Fibroblast of pulmonary artery (primary cell): Measurements from ENCODE around the gene RORC.
A peak's percentile ranks its signal among the peaks of the same experiment; 100 is the strongest.
"Not testable (repeated sequence)": the region's sequence is repeated elsewhere in the genome, so short reads cannot be mapped to it uniquely, and the experiment has no call there.

ENCODE experiments used
- DNase-seq: peaks from one replicate; pipeline ENCODE4 v3.0.0-alpha.2; 2010; ENCODE audit warnings: low read depth
- H3K4me3 ChIP-seq: replicated peaks from 2 replicates; pipeline ENCODE4 v1.5.1; 2011; ENCODE audit warnings: low read depth, mild to moderate bottlenecking, control low read depth, low read length, moderate library complexity
- TF ChIP-seq, protein P1 (sequence below): IDR thresholded peaks from 2 replicates; pipeline ENCODE4 v1.5.1; 2011; ENCODE audit warnings: mild to moderate bottlenecking, control low read depth, low read length, inconsistent platforms; ENCODE audit errors: missing control alignments

Gene RORC

DNA sequence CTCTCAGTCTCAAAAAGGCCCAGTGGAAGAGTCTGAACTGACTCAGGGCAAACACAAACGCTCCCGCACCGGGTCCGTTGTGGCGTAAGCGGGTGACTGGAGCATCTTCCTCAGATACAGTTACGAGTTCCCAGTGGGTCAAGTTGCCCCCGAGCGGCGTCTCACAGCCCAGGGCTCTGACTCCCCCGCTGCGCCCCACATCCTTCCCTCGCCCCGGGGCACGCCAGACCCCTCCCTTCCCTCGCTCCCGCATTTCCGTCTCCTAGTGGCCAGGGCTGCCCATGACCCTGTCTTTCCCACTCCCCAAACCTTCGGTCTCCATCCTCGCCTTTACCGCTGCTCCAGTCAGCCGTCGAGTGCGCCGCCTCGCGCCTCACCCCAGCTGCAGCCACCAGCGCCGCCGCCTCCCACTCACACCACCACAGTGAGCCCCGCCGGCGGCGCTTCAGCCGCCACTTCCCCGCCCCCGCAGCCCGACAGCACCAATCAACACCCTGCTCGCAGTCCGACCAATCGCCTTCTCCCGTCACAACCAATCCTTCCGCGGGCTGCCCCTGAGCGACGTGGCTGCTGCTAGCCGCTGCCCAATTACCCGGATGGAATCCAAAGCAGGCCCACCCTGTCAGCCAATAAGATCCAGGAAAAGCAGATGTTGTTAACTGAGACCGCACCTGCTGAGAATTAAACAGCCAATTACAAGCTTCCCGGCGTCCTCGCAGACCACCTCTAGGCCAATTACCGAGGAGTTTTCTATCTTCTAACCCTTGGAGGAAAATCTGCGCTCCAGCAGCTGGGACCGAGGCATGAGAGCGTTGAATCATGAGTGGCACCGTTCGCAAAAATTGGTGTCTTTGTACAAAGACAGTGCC is 41.3 kb downstream of the RORC start, which contains the start of gene TDRKH:
TSS of gene TDRKH (minus strand) at position 430 of the 869 bp plus-strand sequence. CDS start 7,478 bp downstream, outside the sequence.
- peak within 1 kb of the TSS; percentile 75 for H3K4me3 ChIP-seq
- peak; percentile 99 for DNase-seq
- TF ChIP-seq, protein P1, sequence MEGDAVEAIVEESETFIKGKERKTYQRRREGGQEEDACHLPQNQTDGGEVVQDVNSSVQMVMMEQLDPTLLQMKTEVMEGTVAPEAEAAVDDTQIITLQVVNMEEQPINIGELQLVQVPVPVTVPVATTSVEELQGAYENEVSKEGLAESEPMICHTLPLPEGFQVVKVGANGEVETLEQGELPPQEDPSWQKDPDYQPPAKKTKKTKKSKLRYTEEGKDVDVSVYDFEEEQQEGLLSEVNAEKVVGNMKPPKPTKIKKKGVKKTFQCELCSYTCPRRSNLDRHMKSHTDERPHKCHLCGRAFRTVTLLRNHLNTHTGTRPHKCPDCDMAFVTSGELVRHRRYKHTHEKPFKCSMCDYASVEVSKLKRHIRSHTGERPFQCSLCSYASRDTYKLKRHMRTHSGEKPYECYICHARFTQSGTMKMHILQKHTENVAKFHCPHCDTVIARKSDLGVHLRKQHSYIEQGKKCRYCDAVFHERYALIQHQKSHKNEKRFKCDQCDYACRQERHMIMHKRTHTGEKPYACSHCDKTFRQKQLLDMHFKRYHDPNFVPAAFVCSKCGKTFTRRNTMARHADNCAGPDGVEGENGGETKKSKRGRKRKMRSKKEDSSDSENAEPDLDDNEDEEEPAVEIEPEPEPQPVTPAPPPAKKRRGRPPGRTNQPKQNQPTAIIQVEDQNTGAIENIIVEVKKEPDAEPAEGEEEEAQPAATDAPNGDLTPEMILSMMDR, result peak; percentile 8

DNA sequence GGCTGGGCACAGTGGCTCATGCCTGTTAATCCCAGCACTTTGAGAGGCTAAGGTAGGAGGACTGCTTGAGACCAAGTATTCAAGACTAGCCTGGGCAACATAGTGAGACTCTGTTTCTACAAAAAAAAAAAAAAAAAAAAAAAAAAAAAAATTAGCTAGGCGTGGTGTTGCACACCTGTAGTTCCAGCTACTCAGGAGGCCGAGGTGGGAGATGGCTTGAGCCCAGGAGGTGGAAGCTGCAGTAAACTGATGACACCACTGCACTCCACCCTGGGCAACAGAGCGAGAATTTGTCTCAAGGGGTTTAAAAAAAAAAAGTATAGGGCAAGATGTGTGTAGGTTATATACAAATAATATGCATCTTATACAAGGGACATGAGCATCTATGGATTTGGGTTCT is 43.9 kb downstream of the RORC start:
- no peak for DNase-seq
- TF ChIP-seq, protein P1, result no peak
- no peak overlapping the region for H3K4me3 ChIP-seq

DNA sequence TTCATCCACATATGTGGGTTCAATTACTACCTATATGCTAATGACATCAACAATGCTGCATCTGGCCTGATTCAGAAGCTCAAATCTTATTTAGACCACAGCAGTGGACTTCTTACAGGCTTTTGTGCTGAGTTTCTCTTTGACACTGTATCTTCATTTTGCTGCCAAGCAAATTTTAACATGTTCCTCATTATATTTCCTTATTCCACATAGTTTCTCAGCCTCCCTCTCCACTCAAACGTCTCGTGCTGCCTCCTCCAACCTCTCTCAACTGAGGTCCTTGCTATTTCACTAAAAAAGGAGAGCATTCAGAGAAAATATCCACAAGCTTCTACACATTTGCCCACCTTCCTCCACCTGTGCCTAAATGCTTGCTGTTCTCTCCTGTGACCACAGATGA is 47.8 kb downstream of the RORC start:
- no peak for DNase-seq
- no peak overlapping the region for H3K4me3 ChIP-seq
- TF ChIP-seq, protein P1, result no peak

DNA sequence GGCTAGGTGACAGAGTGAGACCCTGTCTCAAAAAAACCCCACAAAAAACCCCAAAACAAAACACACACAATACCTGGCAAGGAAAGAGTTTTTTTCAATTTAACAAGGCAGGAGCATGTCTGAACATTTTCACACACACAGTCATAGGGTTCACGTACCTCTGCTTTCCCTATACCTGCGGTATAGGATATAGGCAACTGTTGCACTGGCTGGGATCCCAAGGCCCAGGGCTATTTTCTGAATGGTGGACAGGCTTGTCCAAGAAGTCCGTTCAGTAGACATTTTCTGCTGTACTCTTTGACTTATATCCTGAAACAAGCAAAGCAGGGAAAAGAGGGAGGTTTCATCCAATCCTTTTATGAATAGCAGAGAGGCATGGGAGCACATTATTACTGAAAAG is 48.9 kb downstream of the RORC start:
- H3K4me3 ChIP-seq, result no peak overlapping the region
- DNase-seq, result no peak
- TF ChIP-seq, protein P1, result no peak

DNA sequence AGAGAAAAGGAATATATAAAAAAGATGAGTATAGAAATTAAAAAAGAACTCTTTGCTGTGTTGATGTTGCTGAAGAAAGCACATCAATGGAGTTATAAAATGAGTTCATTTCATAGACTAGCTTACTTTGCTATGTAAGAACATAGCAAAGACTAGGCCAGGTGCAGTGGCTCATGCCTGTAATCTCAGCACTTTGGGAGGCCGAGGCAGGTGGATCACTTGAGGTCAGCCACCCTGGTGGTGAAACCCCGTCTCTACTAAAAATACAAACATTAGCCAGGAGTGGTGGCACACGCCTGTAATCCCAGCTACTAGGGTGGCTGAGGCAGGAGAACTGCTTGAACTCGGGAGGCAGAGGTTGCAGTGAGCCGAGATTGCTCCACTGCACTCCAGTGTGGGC is 49.6 kb downstream of the RORC start:
- not testable (repeated sequence) for H3K4me3 ChIP-seq, DNase-seq

DNA sequence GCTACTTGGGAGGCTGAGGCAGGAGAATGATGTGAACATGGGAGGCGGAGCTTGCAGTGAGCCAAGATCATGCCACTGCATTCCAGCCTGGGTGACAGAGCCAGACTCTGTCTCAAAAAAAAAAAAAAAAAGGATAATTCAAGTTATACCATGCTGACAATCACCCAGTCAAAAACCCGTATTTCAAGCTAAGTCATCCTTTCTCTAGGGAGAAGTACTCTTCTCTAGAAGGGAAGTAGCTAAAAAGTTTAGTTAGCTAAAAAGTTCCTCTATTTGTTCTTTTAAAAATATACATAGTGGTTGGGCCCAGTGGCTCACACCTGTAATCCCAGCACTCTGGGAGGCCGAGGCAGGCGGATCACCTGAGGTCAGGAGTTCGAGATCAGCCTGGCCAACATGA is 50.9 kb downstream of the RORC start:
- not testable (repeated sequence) for DNase-seq, H3K4me3 ChIP-seq

DNA sequence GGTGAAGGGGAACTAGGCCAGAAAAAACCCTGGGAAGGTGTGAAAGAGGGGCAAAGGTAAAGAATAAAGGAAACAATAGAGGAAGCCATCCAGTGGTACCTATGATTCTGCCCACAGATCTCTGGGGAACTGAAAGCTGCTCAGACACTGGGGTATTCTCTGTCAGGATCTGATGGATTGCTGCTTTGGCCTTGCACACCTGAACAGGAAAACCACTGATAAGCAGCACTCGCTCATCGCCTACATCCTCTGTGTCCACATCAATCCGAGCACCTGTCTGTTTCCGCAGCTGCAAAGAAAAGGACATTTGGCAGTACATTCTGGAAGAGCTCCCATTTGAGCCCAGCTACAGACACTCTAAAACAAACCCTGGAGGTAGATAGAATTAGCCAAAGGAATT is 51.8 kb downstream of the RORC start:
- no peak for DNase-seq
- no peak overlapping the region for H3K4me3 ChIP-seq
- TF ChIP-seq, protein P1, result no peak

DNA sequence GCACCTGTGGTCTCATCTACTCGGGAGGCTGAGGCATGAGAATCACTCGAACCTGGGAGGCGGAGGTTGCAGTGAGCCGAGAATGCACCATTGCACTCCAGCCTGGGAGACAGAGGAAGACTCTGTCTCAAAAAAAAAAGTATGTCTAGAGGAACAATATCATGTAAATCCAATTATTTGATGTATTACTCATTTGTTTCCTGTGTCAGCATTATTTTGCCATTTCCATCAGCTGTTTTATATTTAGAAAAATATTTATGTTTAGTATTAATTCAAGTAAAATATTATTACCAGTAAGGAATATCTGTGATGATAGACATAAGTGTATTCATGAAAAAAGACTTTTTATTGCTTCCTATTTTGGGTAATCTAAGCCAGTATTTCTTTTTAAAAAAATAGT is 54.3 kb downstream of the RORC start:
- DNase-seq, result no peak
- H3K4me3 ChIP-seq, result no peak overlapping the region
- TF ChIP-seq, protein P1, result no peak
